GM18517 (cell line): ENCODE data around the gene OBP2A.
"Not testable (repeated sequence)": the region's sequence is repeated elsewhere in the genome, so short reads cannot be mapped to it uniquely, and the experiment has no call there.

Experiments used
- ATAC-seq: cut with Tn5 transposase; IDR thresholded peaks from one replicate; pipeline ENCODE4 v1.9.1; 2021; ENCODE audit warnings: mild to moderate bottlenecking, moderate library complexity; ENCODE audit not compliant: unreplicated experiment

The OBP2A gene

GRCh38 chr9:135526089-135526729, 19.7 kb upstream of the OBP2A start:
- ATAC-seq: no peak

GRCh38 chr9:135526730-135527571, 19.0 kb upstream of the OBP2A start:
- no peak for ATAC-seq

DNA sequence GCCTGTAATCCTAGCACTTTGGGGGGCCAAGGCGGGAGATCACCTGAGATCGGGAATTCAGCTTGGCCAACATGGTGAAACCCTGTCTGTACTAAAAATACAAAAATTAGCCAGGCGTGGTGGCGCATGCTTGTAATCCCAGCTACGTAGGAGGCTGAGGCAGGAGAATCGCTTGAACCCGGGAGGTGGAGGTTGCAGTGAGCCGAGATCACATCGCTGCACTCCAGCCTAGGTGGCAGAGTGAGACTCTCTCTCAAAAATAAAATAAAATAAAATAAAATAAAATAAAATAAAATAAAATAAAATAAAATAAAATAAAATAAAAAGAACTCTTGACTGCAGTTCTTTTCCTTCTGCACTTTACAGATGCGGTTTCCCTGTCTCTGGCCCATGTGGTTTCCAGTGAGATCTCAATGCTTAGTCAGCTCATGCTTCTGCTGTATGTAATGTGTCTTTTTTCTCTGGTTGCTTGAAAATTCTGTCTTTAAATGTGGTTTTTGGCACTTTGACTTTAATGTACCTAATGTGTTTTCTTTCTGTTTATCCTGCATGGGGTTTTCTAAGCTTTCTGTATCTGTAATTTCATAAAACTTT, 17.0 kb upstream of the OBP2A start:
- not testable (repeated sequence) for ATAC-seq

DNA sequence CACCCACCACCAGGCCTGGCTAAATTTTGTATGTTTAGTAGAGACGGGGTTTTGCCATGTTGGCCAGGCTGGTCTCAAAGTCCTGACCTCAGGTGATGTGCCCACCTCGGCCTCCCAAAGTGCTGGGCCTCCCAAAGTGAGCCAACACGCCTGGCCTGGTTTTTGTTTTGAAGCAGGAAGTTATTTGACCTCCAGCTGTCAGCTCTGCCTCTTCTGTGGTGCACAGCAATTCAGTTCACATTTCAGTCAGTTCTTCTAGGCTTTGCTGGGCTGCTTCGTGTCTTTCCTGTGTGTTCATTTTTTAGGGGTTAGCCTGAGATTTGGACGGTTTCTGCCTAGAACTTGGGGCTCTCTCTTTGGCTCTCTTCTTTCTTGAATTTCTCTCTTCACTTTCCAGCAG, 15.8 kb upstream of the OBP2A start:
- ATAC-seq: no peak

GRCh38 chr9:135531096-135531495, 14.8 kb upstream of the OBP2A start:
- no peak for ATAC-seq

- ATAC-seq: no peak
Observed at GRCh38 chr9:135533113-135533512, 12.8 kb upstream of the OBP2A start.

- no peak for ATAC-seq
Observed at GRCh38 chr9:135533674-135534073, 12.3 kb upstream of the OBP2A start.

- not testable (repeated sequence) for ATAC-seq
Observed at GRCh38 chr9:135534192-135534711, 11.7 kb upstream of the OBP2A start.

GRCh38 chr9:135534826-135535225, 11.1 kb upstream of the OBP2A start:
- ATAC-seq: not testable (repeated sequence)

DNA sequence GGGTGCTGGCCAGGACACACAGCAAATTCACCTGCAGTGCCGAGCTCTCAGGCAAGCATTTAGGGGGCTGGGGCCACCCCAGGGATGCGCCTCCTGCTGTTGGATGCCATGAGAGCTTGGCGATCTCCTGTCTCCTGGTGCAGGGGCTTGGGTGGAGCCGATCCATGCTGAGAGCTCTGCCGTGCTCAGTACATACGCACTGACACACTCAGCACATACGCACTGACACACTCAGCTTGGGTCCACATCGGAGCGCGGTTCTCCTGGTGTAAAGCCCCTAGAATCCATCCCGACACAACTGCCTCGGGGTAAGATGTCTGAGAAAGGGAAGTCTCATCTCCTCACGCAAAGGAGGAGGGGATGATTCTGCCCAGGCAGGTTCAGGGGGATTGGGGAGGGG, 10.3 kb upstream of the OBP2A start:
- not testable (repeated sequence) for ATAC-seq

DNA sequence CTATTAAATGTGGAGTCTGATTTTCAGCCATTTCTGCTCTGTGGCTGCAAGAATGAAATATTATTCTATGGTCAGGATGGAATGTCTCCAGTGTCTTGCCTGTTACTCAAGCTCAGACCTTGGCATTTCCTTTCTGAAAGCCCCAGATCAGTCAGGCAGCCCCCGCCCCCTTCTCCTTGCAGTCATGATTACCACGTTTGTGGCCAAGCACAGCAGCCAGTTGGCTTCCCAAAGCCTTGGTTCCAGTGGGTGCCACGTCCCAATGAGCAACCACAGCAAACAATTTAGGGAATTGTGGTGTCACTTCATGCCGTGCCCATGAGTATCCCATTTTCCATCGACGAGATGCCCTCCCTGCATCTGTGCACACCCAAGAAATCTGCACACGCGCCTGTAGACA, 9.7 kb upstream of the OBP2A start:
- ATAC-seq: no peak

- ATAC-seq: not testable (repeated sequence)
Observed at GRCh38 chr9:135543262-135543894, 2.5 kb upstream of the OBP2A start.

DNA sequence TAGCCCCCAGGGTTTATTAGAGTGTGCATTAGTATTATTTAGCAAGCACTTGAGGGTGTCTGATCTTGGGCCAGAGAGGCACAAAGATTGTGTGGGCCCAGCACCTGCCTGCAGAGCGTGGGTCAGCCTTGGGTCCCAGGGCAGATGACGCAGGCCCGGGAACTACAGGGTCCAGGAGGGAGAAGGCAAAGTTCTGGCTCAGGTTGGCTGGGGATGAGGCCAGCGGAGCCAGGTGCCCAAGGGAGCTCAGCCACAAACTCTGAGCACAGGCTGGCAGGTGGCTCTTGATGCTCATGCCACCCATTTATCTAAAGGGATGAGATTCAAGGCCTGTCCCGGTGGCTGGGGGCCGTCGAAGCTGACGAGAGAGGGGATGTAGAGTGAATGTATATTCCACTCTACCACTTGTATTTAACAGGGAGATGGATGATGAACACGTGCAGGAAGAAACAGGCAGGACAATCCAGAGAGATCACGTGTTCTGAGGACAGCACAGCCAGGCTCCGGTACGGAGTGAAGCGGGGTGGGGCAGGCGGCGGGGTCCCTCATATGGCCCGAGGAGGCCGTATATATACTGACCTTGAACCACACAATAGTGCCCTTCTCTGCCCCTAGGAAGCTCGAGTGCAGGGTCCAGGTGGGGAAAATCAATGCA, 818 bp upstream of the OBP2A start:
- ATAC-seq: no peak

DNA sequence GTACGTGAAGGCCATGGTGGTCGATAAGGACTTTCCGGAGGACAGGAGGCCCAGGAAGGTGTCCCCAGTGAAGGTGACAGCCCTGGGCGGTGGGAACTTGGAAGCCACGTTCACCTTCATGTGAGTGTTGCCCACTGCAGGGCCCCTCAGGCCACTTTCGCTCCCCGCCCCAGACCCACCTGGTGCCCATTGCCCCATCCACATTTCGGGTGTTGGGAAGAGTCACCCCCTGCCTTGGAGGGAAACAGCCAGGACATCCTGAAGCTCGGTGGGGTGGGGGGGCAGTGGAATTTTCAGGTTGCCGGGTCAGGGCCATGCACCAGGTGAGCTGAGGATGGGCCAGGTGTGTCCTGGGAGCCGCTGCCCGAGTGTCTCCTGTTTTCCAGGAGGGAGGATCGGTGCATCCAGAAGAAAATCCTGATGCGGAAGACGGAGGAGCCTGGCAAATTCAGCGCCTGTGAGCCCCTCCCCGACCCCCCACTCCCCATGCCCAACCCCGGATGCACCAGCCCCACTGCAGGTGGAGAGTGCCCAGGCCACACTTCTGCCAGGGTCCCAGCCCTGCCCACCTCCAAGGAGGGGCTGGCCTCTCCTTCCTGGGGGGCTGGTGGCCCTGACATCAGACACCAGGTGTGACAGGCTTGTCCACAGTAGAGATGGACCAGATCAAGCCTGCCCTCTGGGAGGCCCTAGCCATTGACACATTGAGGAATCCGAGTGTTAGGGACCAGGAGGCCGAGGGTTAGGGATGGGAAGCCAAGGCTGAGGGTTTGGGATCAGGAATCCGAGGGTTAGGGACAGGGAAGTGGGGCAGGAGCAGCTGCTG, 1.1 kb downstream of the OBP2A start:
- ATAC-seq: not testable (repeated sequence)

GRCh38 chr9:135547756-135548736, 2.1 kb downstream of the OBP2A start:
- no peak for ATAC-seq

GRCh38 chr9:135549478-135550343, 3.8 kb downstream of the OBP2A start:
- not testable (repeated sequence) for ATAC-seq

GRCh38 chr9:135550344-135550918, 4.5 kb downstream of the OBP2A start:
- ATAC-seq: no peak
